ENCODE data around the gene TNNI2.

The TNNI2 gene

DNA sequence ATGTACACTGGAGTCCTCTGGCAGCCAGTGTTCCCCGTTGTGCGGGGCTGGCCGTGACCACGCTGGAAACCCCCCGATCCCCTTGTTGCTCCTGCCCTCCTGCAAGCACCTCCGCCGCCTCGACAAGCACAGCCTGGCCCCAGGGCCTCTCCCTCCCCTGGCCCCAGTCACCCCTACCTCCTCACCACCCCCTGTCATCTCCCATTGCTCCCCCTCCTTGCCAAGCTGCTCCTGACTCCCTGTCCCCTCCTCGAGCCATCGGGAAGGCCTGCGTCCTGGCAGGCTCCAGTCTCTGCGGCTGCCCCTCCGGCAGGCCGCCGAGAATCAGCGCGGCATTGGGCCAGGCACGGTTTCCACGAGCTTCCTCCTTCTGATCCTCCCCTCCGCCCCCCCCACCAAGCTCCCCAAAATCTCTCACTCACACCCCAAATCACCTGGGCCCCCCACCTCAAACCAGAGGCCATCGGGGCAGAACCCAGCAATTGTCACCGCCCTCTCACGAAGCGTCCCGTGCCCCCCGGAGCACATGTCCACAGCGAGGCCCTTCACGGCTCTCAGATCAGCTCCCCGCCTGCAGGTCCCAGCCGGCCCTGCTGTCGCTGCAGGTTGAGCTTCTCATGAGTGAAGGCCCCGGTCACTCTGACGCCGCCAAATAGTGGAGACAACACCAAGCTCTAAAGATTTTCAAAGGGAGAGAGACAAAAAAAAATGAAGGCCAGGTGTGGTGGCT lies 8.4 kb downstream of the TNNI2 start:
- no peak for DNase-seq (ENCODE audit: low spot score)

DNA sequence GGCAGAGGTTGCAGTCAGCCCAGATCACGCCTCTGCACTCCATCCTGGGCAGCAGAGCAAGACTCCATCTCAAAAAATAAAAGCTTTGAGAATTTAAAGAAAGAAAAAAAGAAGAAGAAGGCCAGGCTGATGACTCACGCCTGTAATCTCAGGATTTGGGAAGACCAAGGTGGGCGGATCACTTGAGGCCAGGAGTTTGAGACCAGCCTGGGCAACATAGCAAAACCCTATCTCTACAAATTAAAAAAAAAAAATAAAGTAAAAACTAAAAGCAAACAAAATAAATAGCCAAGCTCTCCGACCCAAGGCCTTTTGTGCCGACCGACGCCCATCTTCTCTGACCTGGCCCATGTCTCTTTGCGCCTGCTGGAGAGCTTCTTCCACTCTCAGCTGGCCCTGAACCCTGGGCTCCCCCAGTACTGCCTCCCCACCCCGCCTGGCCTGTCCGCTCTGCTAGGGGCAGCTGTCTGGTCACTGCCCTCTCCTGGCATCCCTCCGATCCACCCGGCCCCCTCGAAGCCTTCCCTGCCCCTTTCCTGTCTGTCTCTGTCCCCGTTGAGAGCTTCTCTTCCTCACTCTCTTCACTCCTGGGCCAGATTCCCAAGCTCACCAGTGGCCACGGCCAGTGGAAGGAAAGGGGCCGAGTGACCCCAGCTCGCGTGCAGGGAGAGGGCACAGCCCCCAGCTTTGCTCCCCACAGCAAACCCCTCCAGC lies 9.3 kb downstream of the TNNI2 start:
- no peak for DNase-seq (ENCODE audit: low spot score)

DNA sequence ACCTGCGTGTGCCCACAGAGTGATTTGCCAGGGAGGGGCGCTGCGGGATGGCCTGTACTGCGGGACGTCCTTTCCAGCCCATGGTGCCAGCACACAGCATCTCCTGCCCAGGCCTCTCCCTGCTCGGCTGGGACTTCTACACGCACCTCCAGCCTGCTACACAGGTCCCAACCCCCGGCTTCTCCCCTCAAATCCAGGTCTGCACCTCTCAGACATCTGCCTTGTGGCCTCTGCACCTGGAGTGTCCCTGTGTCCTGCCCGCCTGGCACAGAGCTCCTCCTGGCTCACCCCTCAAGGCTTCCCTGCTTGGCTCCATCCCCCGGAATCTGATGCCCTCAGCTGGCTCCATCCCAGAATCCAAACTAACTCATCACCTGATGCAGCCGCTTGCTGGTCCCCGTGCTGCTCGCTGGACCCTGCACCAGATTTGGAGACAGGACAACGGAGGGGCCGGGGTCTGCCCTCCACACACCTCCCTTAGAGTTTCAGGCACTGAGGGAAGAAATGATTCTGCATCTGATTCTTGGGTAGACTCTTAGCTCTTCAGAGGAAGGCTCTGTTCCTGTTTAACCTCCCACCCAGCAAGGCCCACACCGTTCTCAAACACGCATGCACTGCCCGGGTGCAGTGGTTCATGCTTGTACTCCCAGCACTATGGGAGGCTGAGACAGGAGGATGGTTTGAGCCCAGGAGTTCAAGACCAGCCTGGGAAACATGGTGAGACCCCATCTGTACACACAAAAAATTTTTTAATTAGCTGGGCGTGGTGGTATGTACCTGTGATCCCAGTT lies 10.1 kb downstream of the TNNI2 start:
- no peak for DNase-seq (ENCODE audit: low spot score)

- no peak for DNase-seq (ENCODE audit: low spot score)
Measured at GRCh38 chr11:1851468-1852180, 12.8 kb downstream of the TNNI2 start.

- DNase-seq (ENCODE audit: low spot score), result no peak
Measured at GRCh38 chr11:1852271-1852876, 13.6 kb downstream of the TNNI2 start.

- no peak for DNase-seq (ENCODE audit: low spot score)
Measured at GRCh38 chr11:1852877-1853276, 14.1 kb downstream of the TNNI2 start, which contains the start of gene LSP1. Gene LSP1 (plus strand): TSS chr11:1853084. CDS start chr11:1853145, 61 bp downstream.

GRCh38 chr11:1853376-1854131 lies 14.8 kb downstream of the TNNI2 start:
- no peak for DNase-seq (ENCODE audit: low spot score)

GRCh38 chr11:1854132-1854948 lies 15.6 kb downstream of the TNNI2 start:
- no peak for DNase-seq (ENCODE audit: low spot score)

GRCh38 chr11:1854949-1855885 lies 16.4 kb downstream of the TNNI2 start:
- DNase-seq (ENCODE audit: low spot score), result no peak

DNA sequence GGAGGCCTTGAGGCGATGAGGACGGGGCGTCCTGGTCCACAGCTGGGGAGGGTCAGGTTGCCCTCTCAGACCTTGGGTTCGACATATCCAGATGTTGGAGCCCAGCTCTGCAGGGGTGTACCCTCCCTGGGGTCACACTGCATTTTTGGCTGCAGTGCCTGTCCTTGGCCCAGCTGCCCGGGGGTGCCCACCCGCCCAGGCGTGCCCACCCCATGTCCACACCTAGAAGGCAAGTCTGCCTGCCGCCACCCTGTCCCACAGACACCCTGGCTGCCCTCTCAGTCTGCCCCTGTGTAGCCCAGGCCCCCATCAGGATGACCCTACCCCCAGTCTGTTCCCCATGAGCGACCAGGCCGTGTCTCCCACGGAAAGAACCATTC lies 17.1 kb downstream of the TNNI2 start:
- DNase-seq (ENCODE audit: low spot score), result no peak

DNA sequence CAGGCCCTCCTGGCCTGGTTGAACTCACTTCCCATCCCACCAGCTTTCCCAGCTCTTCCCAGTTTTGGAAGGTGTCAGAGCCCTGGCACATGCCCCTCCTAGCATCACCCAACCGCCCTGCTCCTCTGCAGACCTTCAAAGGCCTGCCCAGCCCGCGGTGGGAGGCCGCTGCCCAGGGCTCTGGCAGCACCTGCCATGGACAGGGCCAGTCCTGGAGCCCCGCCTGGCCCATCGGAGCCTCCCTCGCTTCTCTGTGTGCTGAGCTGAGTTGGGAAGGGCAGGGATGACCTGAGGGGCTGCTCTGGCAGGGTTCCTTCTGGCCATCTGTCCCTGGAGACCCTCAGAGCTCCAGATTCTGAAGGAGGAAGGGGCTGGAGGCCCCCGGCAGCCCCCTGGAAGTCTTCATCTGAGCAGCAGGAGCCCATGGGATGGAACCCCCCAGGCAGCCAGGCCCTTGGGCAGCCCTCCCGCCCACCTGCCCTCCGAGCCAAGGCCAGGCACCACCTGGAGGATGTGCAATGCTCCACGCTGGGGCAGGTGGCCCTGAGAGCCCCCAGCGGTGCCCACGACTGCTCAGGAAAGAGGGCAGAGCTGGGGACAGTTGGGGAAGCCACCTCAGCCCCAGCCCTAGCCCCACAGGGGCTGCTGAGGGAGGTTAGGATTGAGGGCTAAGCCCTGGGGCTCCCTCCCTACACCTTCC lies 17.7 kb downstream of the TNNI2 start:
- DNase-seq (ENCODE audit: low spot score), result no peak

DNA sequence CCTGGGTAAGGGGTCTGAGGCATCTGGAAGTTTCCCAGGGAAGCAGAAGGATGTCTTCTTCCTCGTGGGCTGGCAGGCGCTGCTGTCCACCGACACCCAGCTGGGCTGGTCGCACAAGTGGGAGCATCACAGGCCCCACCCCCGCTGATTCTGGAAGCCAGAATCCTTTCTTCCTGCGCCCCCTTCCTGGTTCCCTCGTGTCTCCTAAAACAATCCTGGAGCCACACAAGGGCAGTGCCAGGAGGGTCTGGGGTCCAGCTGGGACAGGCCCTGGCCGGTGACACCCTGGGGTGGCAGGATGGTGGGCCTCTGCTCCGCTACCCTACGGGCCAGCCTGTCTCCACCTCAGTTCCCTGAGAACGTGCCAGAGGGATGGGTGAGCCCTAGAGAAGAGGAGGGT lies 18.3 kb downstream of the TNNI2 start:
- no peak for DNase-seq (ENCODE audit: low spot score)

DNA sequence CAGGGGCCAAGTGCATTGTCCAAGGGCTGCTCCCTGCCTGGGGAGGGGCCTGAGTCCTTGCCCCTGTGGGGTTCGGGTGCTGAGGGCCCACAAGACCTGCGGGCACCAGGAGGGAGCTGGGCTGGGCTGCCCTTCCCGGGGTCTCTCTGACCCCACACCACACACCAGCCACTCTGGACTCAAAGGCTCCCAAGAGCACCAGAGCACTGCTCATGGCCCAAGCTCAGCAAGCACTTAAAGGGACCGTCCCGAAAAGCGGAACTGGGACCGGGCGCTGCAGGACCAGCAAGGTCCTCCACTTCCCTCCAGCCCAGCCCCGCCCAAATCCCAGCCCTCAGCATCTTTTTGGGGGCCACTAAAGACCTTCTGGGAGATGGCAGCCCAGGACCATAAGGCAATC lies 19.4 kb downstream of the TNNI2 start:
- DNase-seq (ENCODE audit: low spot score), result no peak

DNA sequence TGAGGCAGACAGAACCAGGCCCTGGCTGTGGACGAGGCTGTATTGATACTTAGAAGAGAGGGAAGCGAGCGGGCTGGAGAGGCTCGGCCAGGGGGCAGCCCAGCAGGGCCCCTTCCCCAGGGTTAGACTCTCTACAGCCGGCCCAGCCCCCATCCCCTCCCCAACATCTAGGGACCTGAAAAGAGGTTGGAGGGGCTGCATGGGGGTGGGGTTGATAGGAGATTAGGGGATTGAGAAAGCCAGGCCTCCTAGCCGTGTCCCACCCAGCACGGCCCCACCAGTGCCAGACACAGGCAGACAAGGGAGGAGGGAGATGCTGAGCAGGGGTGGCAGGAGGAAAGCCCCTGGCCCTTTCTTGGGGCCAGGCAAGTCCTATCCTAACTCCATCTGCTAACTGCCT lies 19.8 kb downstream of the TNNI2 start:
- no peak for DNase-seq (ENCODE audit: low spot score)

- no peak for DNase-seq (ENCODE audit: low spot score)
Measured at GRCh38 chr11:1859004-1859403, 20.2 kb downstream of the TNNI2 start.

GRCh38 chr11:1860108-1860507 lies 21.3 kb downstream of the TNNI2 start:
- DNase-seq (ENCODE audit: low spot score), result no peak

DNA sequence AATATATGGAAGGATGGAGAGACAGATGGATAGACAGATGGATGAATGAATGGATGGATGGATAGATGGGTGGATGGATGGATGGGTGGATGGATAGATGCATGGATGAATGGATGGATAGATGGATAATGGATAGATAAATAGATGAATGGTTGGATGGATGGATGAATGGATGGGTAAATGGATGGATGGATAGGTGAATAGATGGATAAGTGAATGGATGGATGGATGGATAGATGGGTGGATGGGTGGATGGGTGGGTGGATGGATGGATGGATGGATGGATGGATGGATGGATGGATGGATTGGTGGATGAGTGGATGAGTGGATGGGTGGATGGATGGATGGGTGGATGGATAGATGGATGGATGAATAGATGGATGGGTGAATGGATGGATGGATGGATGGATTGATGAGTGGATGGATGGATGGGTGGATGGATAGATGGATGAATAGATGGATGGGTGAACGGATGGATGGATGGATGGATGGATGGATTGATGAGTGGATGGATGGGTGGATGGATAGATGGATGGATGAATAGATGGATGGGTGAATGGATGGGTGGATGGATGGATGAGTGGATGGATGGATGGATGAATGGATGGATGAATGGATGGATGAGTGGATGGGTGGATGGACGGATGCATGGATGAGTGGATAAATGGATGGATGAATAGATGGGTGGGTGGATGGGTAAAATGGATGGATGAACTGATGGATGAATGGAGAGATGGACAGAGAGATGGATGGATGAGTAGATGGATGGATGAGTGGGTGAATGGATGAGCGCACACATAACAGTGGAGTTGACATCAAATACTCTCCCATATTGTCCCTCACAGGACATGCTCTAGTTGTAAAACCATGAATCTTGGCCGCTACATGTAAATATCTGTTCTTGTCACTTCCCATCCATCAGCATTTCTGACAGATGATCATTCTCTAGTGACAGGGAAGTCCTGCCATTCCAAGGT lies 22.9 kb downstream of the TNNI2 start:
- no peak for DNase-seq (ENCODE audit: low spot score)
